ENCODE data around the gene PLD2. TPM values are rescaled to one million over a fixed set of nuclear protein-coding genes. Genes with fewer than 3 reads are reported as not detected.

PLD2 gene
- total and polyA plus RNA-seq, 2 donors (not counting 1 experiment from before 2014, with no cell fraction given), result 12.7 to 14.9 TPM

GRCh38 chr17:4858068-4858881 lies 51.3 kb downstream of the PLD2 start:
- no peaks in the 10 kb centered on the region for H3K36me3 ChIP-seq (ENCODE audit: control insufficient read depth, insufficient read depth, low read length)
- H3K4me2 ChIP-seq (ENCODE audit: extremely low read depth, insufficient read depth, low read length), result no peak overlapping the region
- DNase-seq (ENCODE audit: low read depth in 2 of 2), result no peak
- H3K9ac ChIP-seq (ENCODE audit: insufficient read depth, low read length), result no peak overlapping the region
- no peaks in the 10 kb centered on the region for H4K20me1 ChIP-seq (ENCODE audit: control insufficient read depth, extremely low read depth, insufficient read depth, low read length)
- peaks cover 2% of the 10 kb centered on the region for H3K79me2 ChIP-seq (ENCODE audit: control insufficient read depth, insufficient read depth, low read length)
- H2AFZ ChIP-seq (ENCODE audit: low read length), result no peak overlapping the region
- no peak overlapping the region for H3K27ac ChIP-seq (ENCODE audit: insufficient read depth, low read length)
- no peaks in the 10 kb centered on the region for H3K27me3 ChIP-seq (ENCODE audit: control insufficient read depth, insufficient read depth, low read length)
- no peaks in the 10 kb centered on the region for H3K9me3 ChIP-seq (ENCODE audit: control insufficient read depth, insufficient read depth, low read depth, low read length)
- no peak overlapping the region for H3K4me3 ChIP-seq (replicated peaks in 1 of 4; ENCODE audit: control extremely low read depth in 1 of 4, insufficient read depth in 1 of 4, low read depth in 3 of 4, low read length in 4 of 4)
- no peaks in the 10 kb centered on the region for H3K4me1 ChIP-seq (ENCODE audit: control insufficient read depth, extremely low read depth, insufficient read depth, low read length)
- no peak for TF ChIP-seq EZH2 (IDR thresholded peaks at IDR 0.05; ENCODE audit: low read length, missing control alignments)
- no peak for TF ChIP-seq CTCF (conservative IDR thresholded peaks at IDR 0.05 in 1 of 2, IDR thresholded peaks at IDR 0.05 in 1 of 2; ENCODE audit: low read depth in 1 of 2, low read length in 2 of 2)

GRCh38 chr17:4858882-4859260 lies 51.9 kb downstream of the PLD2 start:
- DNase-seq (ENCODE audit: low read depth in 2 of 2), result peak in 1 of 2 donors; percentile 59
- no peaks in the 10 kb centered on the region for H3K9me3 ChIP-seq (ENCODE audit: control insufficient read depth, insufficient read depth, low read depth, low read length)
- H2AFZ ChIP-seq (ENCODE audit: low read length), result no peak overlapping the region
- H3K79me2 ChIP-seq (ENCODE audit: control insufficient read depth, insufficient read depth, low read length), result no peaks in the 10 kb centered on the region
- no peaks in the 10 kb centered on the region for H4K20me1 ChIP-seq (ENCODE audit: control insufficient read depth, extremely low read depth, insufficient read depth, low read length)
- no peak overlapping the region for H3K27ac ChIP-seq (ENCODE audit: insufficient read depth, low read length)
- no peaks in the 10 kb centered on the region for H3K36me3 ChIP-seq (ENCODE audit: control insufficient read depth, insufficient read depth, low read length)
- no peak overlapping the region for H3K4me2 ChIP-seq (ENCODE audit: extremely low read depth, insufficient read depth, low read length)
- no peak overlapping the region for H3K9ac ChIP-seq (ENCODE audit: insufficient read depth, low read length)
- H3K27me3 ChIP-seq (ENCODE audit: control insufficient read depth, insufficient read depth, low read length), result no peaks in the 10 kb centered on the region
- no peak for TF ChIP-seq EZH2 (IDR thresholded peaks at IDR 0.05; ENCODE audit: low read length, missing control alignments)
- no peak for TF ChIP-seq CTCF (conservative IDR thresholded peaks at IDR 0.05 in 1 of 2, IDR thresholded peaks at IDR 0.05 in 1 of 2; ENCODE audit: low read depth in 1 of 2, low read length in 2 of 2)
- no peaks in the 10 kb centered on the region for H3K4me1 ChIP-seq (ENCODE audit: control insufficient read depth, extremely low read depth, insufficient read depth, low read length)
- H3K4me3 ChIP-seq (replicated peaks in 1 of 4; ENCODE audit: control extremely low read depth in 1 of 4, insufficient read depth in 1 of 4, low read depth in 3 of 4, low read length in 4 of 4), result no peak overlapping the region

GRCh38 chr17:4859816-4860625 lies 53.1 kb downstream of the PLD2 start:
- DNase-seq (ENCODE audit: low read depth in 2 of 2), result no peak
- Histone ChIP-seq H3K27me3 (ENCODE audit: control insufficient read depth, insufficient read depth, low read length) (no peaks in the 10 kb centered on the region), H4K20me1 (ENCODE audit: control insufficient read depth, extremely low read depth, insufficient read depth, low read length) (no peaks in the 10 kb centered on the region), H3K36me3 (ENCODE audit: control insufficient read depth, insufficient read depth, low read length) (no peaks in the 10 kb centered on the region), H3K9ac (ENCODE audit: insufficient read depth, low read length) (no peak overlapping the region), H3K4me3 (replicated peaks in 1 of 4; ENCODE audit: control extremely low read depth in 1 of 4, insufficient read depth in 1 of 4, low read depth in 3 of 4, low read length in 4 of 4) (no peak overlapping the region), H3K79me2 (ENCODE audit: control insufficient read depth, insufficient read depth, low read length) (no peaks in the 10 kb centered on the region), H3K4me1 (ENCODE audit: control insufficient read depth, extremely low read depth, insufficient read depth, low read length) (no peaks in the 10 kb centered on the region), H3K9me3 (ENCODE audit: control insufficient read depth, insufficient read depth, low read depth, low read length) (no peaks in the 10 kb centered on the region), H3K4me2 (ENCODE audit: extremely low read depth, insufficient read depth, low read length) (no peak overlapping the region), H2AFZ (ENCODE audit: low read length) (no peak overlapping the region), H3K27ac (ENCODE audit: insufficient read depth, low read length) (no peak overlapping the region)
- no peak for TF ChIP-seq CTCF (conservative IDR thresholded peaks at IDR 0.05 in 1 of 2, IDR thresholded peaks at IDR 0.05 in 1 of 2; ENCODE audit: low read depth in 1 of 2, low read length in 2 of 2)
